Stimulated activated CD8-positive, alpha-beta memory T cell treated with anti-CD3 and anti-CD28 coated beads, Interleukin-12 subunit alpha, Interleukin-12 subunit beta, amount 100 ng/mL, for 24 hours (primary cell): ENCODE results near the gene NOC3L.
"Not testable (repeated sequence)": the region's sequence is repeated elsewhere in the genome, so short reads cannot be mapped to it uniquely, and the experiment has no call there.

Source experiments
- DNase-seq: peaks from one replicate; pipeline ENCODE4 v3.0.0-alpha.2; 2020; ENCODE audit errors: extremely low read depth

The NOC3L gene

DNA sequence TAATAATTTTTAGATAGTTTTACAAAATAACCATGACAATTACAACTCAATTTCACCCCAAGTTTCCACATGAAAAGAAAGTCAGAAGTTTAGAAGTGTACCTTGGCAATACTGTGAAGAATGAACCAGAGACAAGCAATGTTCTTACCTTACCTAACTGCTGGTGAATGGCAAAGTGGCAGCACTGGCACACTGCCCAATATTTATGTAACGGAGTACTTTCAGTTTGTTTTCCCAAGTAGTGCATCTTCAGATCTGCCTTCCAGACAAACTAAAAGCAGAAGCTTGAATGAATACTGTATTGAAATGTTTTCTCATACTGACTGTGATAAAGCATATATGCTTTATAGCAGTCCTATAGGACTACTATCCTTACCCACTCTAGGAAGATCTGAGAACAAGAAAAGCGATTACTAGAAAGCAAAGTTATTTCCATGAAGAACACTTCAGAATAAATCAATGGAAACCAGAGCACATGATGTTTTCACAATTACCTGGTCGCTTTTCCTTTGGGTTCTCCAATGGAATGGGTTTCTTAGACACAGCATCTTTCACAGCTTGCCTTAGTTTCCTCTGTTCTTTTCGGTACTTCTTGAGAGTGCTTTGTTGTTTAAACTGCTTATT is 1.5 kb downstream of the NOC3L start:
- no peak for DNase-seq

DNA sequence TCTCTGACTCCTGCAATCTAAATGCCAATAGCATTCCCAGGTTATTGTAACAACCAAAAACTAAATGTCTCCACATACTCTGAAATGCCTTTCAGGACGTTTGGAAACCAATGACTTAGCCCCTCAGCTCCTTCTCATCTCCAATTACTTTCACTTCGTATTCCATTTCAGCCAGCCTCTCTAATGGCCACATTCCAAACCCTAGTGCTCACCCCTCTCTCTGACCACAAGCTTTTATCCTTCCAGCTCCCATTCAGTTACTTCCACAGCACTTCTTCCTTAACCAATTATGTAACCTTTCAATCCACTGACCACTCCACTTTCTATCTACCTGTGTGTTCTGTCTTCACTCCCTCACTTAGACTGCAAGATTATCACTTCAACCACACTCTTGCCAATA is 4.3 kb downstream of the NOC3L start:
- DNase-seq, result no peak

DNA sequence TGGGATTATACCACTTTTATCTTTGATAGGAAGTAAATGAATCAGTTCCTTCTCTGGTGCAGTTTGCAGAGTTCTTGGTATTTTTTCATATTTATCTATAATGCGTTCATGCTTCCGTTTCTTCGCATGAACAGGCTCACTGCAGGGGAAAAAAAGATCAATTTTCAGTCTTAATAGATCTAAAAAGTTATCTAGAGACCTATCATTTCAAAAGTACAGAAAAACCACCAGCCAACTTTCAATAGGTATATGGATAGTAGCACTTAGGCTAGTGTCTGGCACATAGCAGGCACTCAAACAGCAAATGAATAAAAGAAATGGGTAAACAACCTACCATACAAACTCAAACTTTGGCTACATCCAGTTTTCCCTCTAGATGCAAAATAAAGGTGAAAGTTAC is 5.5 kb downstream of the NOC3L start:
- no peak for DNase-seq

- DNase-seq, result no peak
Observed at GRCh38 chr10:94355841-94356240, 6.9 kb downstream of the NOC3L start.

- DNase-seq, result no peak
Observed at GRCh38 chr10:94353336-94353735, 9.4 kb downstream of the NOC3L start.

GRCh38 chr10:94351089-94351488 is 11.7 kb downstream of the NOC3L start:
- no peak for DNase-seq

- DNase-seq, result not testable (repeated sequence)
Observed at GRCh38 chr10:94350500-94350899, 12.2 kb downstream of the NOC3L start.

DNA sequence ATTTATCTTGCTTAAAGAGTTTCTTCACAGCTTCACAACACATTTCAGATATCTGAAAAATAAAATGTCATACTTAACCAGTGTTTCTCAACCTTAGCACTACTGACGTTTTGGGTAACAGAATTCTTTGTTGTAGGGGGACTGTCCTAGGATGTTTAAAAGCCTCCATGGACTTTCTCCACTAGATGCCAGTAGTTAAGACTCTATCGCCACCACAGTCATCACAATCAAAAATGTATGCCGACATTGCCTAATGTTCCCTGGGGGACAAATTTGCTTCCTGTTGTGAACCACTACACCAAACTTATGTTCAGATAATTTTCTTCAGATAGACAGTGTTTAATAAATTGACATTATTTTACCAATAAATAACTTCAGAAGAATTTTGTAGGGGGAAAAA is 13.4 kb downstream of the NOC3L start:
- no peak for DNase-seq

- DNase-seq, result no peak
Observed at GRCh38 chr10:94344522-94345122, 18.1 kb downstream of the NOC3L start.

- DNase-seq, result no peak
Observed at GRCh38 chr10:94343151-94343550, 19.6 kb downstream of the NOC3L start.

DNA sequence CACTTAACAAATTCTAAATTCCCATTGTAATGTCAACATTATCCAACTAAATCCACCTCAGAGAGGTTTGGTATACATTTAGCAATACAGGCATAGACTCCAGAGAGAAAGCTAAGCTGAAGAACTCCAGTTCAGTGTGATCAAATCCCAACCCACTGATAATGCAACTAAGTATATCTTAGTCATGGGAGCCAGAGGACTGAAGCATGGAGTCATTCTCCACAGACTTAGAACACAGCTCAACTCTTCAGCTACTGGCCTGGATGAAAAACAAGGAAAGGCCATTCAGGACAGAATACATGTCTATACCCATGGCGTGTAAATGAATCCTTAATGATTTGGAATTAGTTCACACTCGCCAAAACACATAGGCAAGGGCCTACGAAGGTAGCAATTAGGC is 27.9 kb downstream of the NOC3L start:
- no peak for DNase-seq

GRCh38 chr10:94333051-94333450 is 29.7 kb downstream of the NOC3L start:
- no peak for DNase-seq

DNA sequence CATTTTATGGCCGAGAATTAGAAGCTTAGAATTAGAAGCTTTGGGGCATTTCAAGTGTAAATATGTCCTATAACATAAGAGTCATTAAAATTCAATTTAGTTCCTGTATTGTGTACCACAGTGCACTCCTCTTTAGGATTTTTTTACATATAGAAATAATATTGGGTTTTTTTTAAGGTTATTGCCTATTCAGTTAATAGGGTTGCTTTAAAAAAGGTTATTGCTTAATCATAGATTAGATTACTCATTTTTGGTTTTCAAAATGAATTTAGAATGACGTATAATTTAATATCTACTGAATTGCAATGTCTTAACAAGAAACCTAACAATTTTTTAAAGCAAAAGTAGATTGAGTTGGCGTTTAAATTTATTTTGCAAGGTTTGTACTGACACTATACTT is 34.1 kb downstream of the NOC3L start:
- DNase-seq, result no peak

DNA sequence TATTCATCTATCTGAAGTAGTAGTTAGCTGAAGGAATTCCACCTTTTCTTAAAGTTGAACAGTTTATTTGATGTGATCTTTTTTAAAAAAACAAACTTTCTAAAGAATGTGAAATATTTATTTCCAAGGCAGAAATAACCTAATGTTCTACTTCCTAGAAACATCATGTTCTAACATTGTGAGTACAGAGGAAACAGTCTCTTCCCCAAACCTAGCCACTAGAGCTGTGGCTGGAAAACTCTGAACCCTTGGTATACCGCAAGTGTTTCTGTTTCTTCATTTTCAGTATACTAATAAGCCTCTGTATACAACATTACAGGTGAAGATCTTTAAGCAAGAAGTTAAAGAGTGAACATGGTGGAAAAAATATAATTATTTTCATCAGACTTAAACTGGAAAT is 35.1 kb downstream of the NOC3L start:
- DNase-seq, result no peak

DNA sequence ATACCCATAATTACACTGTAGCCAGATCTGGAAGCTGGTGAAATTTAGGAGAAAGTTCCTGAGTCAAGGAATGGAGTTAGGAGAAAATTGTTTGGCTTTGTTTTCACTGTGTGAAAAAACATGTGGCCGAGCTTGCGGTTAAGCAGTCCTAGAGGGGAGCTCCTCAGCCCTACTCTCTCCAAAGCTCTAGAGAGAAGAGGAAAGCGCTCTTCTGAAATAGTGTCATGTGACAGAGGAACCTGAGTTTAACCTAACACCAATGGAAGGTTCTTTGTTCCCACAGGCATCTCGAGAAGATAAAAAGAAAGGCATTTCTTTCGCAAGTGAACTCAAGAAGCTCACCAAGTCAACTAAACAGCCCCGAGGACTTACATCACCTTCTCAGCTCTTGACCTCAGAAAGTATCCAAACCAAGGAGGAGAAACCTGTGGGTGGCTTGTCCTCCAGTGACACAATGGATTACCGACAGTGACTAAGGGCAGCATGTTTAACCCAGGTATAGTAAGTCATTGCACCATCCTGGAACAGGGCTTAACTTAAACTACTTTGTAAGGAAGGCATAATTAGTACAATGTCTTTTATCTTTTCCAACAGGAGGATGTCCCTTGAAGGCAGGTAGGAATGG is 38.0 kb downstream of the NOC3L start:
- DNase-seq, result no peak

GRCh38 chr10:94320285-94320914 is 42.3 kb downstream of the NOC3L start:
- peak; percentile 23 for DNase-seq

DNA sequence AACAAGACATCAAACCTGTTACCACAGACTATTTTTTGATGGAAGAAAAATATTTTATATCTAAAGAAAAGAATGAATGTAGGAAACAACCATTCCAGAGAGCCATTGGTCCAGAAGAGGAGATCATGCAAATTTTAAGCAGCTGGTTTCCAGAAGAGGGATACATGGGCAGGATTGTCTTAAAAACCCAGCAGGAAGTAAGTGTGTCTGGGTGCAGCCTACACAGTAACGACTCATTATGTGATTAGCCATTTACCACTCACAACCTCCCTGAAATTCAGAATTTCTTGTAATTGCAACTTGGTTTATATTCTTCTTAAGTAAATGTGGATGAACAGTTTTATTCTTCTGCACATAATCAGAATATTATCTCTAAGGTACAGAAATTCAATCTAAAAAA is 46.2 kb downstream of the NOC3L start:
- no peak for DNase-seq

GRCh38 chr10:94315975-94316464 is 46.7 kb downstream of the NOC3L start:
- DNase-seq, result no peak

GRCh38 chr10:94315024-94315451 is 47.7 kb downstream of the NOC3L start:
- no peak for DNase-seq

GRCh38 chr10:94310369-94310768 is 52.4 kb downstream of the NOC3L start:
- no peak for DNase-seq

DNA sequence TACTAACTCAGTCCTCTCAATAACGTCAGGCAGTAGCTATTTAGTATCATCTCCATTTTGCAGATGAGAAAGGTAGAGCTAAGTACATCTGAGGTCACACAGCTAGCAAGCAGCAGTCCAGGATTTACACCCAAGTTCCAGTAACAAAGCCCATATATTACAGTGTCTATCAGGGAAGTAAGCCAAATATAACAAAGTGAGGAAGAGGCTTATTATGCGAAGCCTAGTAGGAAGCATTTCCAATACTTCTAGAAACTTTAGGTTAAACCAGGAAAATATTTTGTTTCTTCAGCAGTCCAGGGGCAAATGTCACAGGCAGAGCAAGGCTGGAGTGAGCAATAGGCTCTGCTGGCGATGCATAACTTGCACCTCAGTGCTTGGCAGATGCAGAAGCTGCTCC is 53.9 kb downstream of the NOC3L start:
- no peak for DNase-seq

DNA sequence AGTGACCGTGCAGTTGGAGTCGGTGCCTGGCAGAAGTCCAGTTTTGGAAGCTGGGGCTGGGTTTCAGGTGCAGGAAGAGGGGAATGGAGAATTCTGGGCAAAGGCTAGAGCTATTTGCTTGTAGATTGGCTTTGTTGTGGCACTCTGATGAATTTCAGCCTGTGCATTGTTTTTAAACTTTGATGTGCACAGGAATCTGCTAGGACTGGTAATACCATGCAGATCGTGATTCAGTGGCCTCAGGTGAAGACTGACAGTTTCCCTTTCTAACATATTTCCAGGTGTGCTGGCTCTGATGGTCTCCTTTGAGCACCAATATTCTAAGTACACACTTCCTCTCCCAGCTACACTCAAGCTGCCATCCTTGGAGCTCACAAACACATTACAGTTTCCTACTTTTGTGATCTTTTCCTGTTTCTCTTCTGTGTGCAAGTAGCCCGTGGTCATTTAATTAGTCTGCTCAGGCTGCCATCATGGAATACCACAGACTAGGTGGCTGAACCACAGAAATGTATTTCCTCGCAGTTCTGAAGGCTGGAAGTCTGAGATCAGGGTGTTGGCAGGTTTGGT is 55.6 kb downstream of the NOC3L start:
- DNase-seq, result no peak

GRCh38 chr10:94303929-94304328 is 58.8 kb downstream of the NOC3L start:
- no peak for DNase-seq
